ENCODE results near the gene MAFG.

The MAFG gene

GRCh38 chr17:81960130-81960958, 32.8 kb upstream of the MAFG start:
- Histone ChIP-seq H3K9me3 (ENCODE audit: insufficient read depth, low read length) (peaks cover 9% of the 10 kb centered on the region; the same call in 1 of the 2 replicates), H3K36me3 (ENCODE audit: insufficient read depth, insufficient read length, low read length) (peaks cover 17% of the 10 kb centered on the region), H3K4me1 (ENCODE audit: insufficient read depth, insufficient read length) (peaks cover 19% of the 10 kb centered on the region), H3K9ac (ENCODE audit: insufficient read length, low read depth) (peak overlapping the region; percentile 57), H3K4me3 (ENCODE audit: insufficient read length, low read depth) (peak overlapping the region; percentile 54), H3K27me3 (ENCODE audit: insufficient read depth, insufficient read length) (peaks cover 53% of the 10 kb centered on the region)
- no peak for DNase-seq (ENCODE audit: low read depth, low spot score)
- no peak for TF ChIP-seq ZNF274 (IDR thresholded peaks at IDR 0.05; ENCODE audit: low read depth, low read length)
- TF ChIP-seq SUZ12 (IDR thresholded peaks at IDR 0.05; ENCODE audit: extremely low read depth, insufficient read depth, insufficient read length), result no peak

GRCh38 chr17:81959362-81960129, 32.0 kb upstream of the MAFG start:
- Histone ChIP-seq H3K4me3 (ENCODE audit: insufficient read length, low read depth) (peak overlapping the region; percentile 54), H3K9ac (ENCODE audit: insufficient read length, low read depth) (peak overlapping the region; percentile 57), H3K4me1 (ENCODE audit: insufficient read depth, insufficient read length) (peaks cover 21% of the 10 kb centered on the region), H3K36me3 (ENCODE audit: insufficient read depth, insufficient read length, low read length) (peaks cover 17% of the 10 kb centered on the region), H3K27me3 (ENCODE audit: insufficient read depth, insufficient read length) (peaks cover 50% of the 10 kb centered on the region), H3K9me3 (ENCODE audit: insufficient read depth, low read length) (peaks cover 9% of the 10 kb centered on the region; the same call in 1 of the 2 replicates)
- TF ChIP-seq SUZ12 (IDR thresholded peaks at IDR 0.05; ENCODE audit: extremely low read depth, insufficient read depth, insufficient read length) (peak; percentile 40), ZNF274 (IDR thresholded peaks at IDR 0.05; ENCODE audit: low read depth, low read length) (no peak), YY1 (IDR thresholded peaks at IDR 0.05; ENCODE audit: insufficient read depth, insufficient read length) (no peak)
- no peak for DNase-seq (ENCODE audit: low read depth, low spot score)

- H3K27me3 ChIP-seq (ENCODE audit: insufficient read depth, insufficient read length), result peaks cover 50% of the 10 kb centered on the region
- peaks cover 9% of the 10 kb centered on the region; the same call in 1 of the 2 replicates for H3K9me3 ChIP-seq (ENCODE audit: insufficient read depth, low read length)
- peaks cover 21% of the 10 kb centered on the region for H3K4me1 ChIP-seq (ENCODE audit: insufficient read depth, insufficient read length)
- H3K36me3 ChIP-seq (ENCODE audit: insufficient read depth, insufficient read length, low read length), result peaks cover 17% of the 10 kb centered on the region
- TF ChIP-seq ZNF274 (IDR thresholded peaks at IDR 0.05; ENCODE audit: low read depth, low read length), result no peak
- DNase-seq (ENCODE audit: low read depth, low spot score), result no peak
- peak overlapping the region; percentile 54 for H3K4me3 ChIP-seq (ENCODE audit: insufficient read length, low read depth)
- H3K9ac ChIP-seq (ENCODE audit: insufficient read length, low read depth), result peak overlapping the region; percentile 57
Measured at GRCh38 chr17:81958633-81959342, 31.3 kb upstream of the MAFG start.

GRCh38 chr17:81957691-81958432, 30.3 kb upstream of the MAFG start:
- TF ChIP-seq ZNF274 (IDR thresholded peaks at IDR 0.05; ENCODE audit: low read depth, low read length) (no peak), YY1 (IDR thresholded peaks at IDR 0.05; ENCODE audit: insufficient read depth, insufficient read length) (no peak), SUZ12 (IDR thresholded peaks at IDR 0.05; ENCODE audit: extremely low read depth, insufficient read depth, insufficient read length) (no peak)
- peaks cover 23% of the 10 kb centered on the region for H3K4me1 ChIP-seq (ENCODE audit: insufficient read depth, insufficient read length)
- DNase-seq (ENCODE audit: low read depth, low spot score), result no peak
- H3K4me3 ChIP-seq (ENCODE audit: insufficient read length, low read depth), result no peak overlapping the region
- H3K27me3 ChIP-seq (ENCODE audit: insufficient read depth, insufficient read length), result peaks cover 45% of the 10 kb centered on the region
- H3K36me3 ChIP-seq (ENCODE audit: insufficient read depth, insufficient read length, low read length), result peaks cover 17% of the 10 kb centered on the region
- peak overlapping the region; percentile 42 for H3K9ac ChIP-seq (ENCODE audit: insufficient read length, low read depth)
- peaks cover 9% of the 10 kb centered on the region; the same call in 1 of the 2 replicates for H3K9me3 ChIP-seq (ENCODE audit: insufficient read depth, low read length)

- H3K9ac ChIP-seq (ENCODE audit: insufficient read length, low read depth), result peak overlapping the region; percentile 42
- no peak for DNase-seq (ENCODE audit: low read depth, low spot score)
- peaks cover 17% of the 10 kb centered on the region for H3K36me3 ChIP-seq (ENCODE audit: insufficient read depth, insufficient read length, low read length)
- no peak for TF ChIP-seq ZNF274 (IDR thresholded peaks at IDR 0.05; ENCODE audit: low read depth, low read length)
- no peak for TF ChIP-seq SUZ12 (IDR thresholded peaks at IDR 0.05; ENCODE audit: extremely low read depth, insufficient read depth, insufficient read length)
- no peak for TF ChIP-seq YY1 (IDR thresholded peaks at IDR 0.05; ENCODE audit: insufficient read depth, insufficient read length)
- H3K4me1 ChIP-seq (ENCODE audit: insufficient read depth, insufficient read length), result peaks cover 21% of the 10 kb centered on the region
- H3K4me3 ChIP-seq (ENCODE audit: insufficient read length, low read depth), result no peak overlapping the region
- H3K9me3 ChIP-seq (ENCODE audit: insufficient read depth, low read length), result peaks cover 9% of the 10 kb centered on the region; the same call in 1 of the 2 replicates
- peaks cover 35% of the 10 kb centered on the region for H3K27me3 ChIP-seq (ENCODE audit: insufficient read depth, insufficient read length)
Measured at GRCh38 chr17:81956607-81957589, 29.4 kb upstream of the MAFG start.

All from NT2/D1 (cell line).